ENCODE data around the gene COL8A1. TPM values are rescaled to one million over a fixed set of nuclear protein-coding genes. Genes with fewer than 3 reads are reported as not detected.
A peak's percentile ranks its signal among the peaks of the same experiment; 100 is the strongest.

COL8A1 gene
- total and polyA plus RNA-seq, 7 experiments from 2014 or later, result 0.13 to 0.24 (median 0.14) TPM; not detected in 3

- ChIA-PET POLR2A (no interaction called here), CTCF (interaction anchor here (1.4 kb wide), 1 partner anchor 870 kb away, joined by 4 read pairs; no protein-coding TSS in a partner anchor)
- intact Hi-C loops (cut with micrococcal nuclease), result loop anchor here (1.0 to 10.0 kb wide), 4 partner anchors 662 to 1648 kb away; no protein-coding TSS in a partner anchor
Measured at GRCh38 chr3:99686955-99687612, 48.7 kb downstream of the COL8A1 start.

DNA sequence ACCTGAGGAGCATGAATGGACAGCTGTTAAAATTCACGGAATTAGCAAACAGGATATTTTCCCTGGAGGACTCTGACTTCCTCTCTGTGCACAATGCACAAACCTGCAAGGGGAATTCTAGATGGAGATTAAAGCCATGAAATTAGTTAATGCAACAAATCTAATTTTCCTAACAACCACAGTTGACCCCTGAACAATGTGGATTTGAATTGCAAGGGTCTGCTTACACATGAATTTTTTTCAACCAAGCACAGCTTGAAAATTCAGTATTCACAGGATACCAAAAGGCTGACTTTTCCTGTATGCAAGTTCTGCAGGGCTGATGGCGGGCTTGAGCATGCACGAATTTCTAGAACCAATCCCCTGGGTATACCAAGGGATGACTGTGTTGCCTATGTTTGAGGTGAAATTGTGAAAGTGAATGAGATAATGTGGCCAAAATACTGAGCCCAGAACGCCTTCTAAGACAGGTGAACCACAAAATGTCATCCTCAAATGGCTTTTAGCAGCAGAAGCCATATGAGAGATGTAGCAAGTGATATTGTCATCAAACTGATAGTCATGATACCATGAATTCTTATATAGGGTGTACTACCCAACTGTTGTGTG, 52.5 kb downstream of the COL8A1 start:
- DNase-seq (no peak), ATAC-seq (no peak)
- H3K4me3 Mint-ChIP-seq, result no peak overlapping the region
- Histone ChIP-seq H3K36me3 (ENCODE audit: control insufficient read depth in 2 of 3, insufficient read depth in 3 of 3, low read length in 3 of 3) (no peaks in the 10 kb centered on the region), H3K27me3 (ENCODE audit: control insufficient read depth in 2 of 2, insufficient read depth in 2 of 2, low read length in 2 of 2) (no peaks in the 10 kb centered on the region), H3K27ac (ENCODE audit: low read depth, low read length) (no peak overlapping the region), H3K4me1 (ENCODE audit: control insufficient read depth in 2 of 2, insufficient read depth in 2 of 2, low read length in 2 of 2) (no peaks in the 10 kb centered on the region), H3K4me3 (ENCODE audit: low read length) (no peak overlapping the region), H3K9me3 (ENCODE audit: control insufficient read depth in 2 of 3, low read length in 3 of 3) (no peaks in the 10 kb centered on the region)
- intact Hi-C loops (cut with micrococcal nuclease), result no loop called here
- POLR2A ChIA-PET, result no interaction called here
- H3K27me3 Mint-ChIP-seq, result peaks cover 5 to 25% (median 10%) of the 10 kb centered on the region in 5 donors
- no peaks in the 10 kb centered on the region for H3K36me3 Mint-ChIP-seq
- no peaks in the 10 kb centered on the region for H3K4me1 Mint-ChIP-seq
- CTCF ChIA-PET, result no interaction called here
- no peak overlapping the region for H3K27ac Mint-ChIP-seq
- H3K9me3 Mint-ChIP-seq, result peaks cover 0 to 3% (median 0%) of the 10 kb centered on the region in 11 donors

More at GRCh38 chr3:99686955-99687612, 48.7 kb downstream of the COL8A1 start:
- no peak for ATAC-seq
- Histone ChIP-seq H3K9me3 (ENCODE audit: control insufficient read depth in 2 of 3, low read length in 3 of 3) (no peaks in the 10 kb centered on the region), H3K4me3 (ENCODE audit: low read length) (no peak overlapping the region), H3K36me3 (ENCODE audit: control insufficient read depth in 2 of 3, insufficient read depth in 3 of 3, low read length in 3 of 3) (no peaks in the 10 kb centered on the region), H3K27ac (ENCODE audit: low read depth, low read length) (no peak overlapping the region), H3K27me3 (ENCODE audit: control insufficient read depth in 2 of 2, insufficient read depth in 2 of 2, low read length in 2 of 2) (no peaks in the 10 kb centered on the region), H3K4me1 (ENCODE audit: control insufficient read depth in 2 of 2, insufficient read depth in 2 of 2, low read length in 2 of 2) (no peaks in the 10 kb centered on the region)
- H3K27me3 Mint-ChIP-seq, result peaks cover 4 to 20% (median 9%) of the 10 kb centered on the region in 5 donors
- H3K4me1 Mint-ChIP-seq, result no peaks in the 10 kb centered on the region
- no peak overlapping the region for H3K4me3 Mint-ChIP-seq
- H3K36me3 Mint-ChIP-seq, result no peaks in the 10 kb centered on the region
- H3K9me3 Mint-ChIP-seq, result peaks cover 0 to 3% (median 0%) of the 10 kb centered on the region in 11 donors
- no peak overlapping the region for H3K27ac Mint-ChIP-seq
- DNase-seq, result peak in 2 of 9 donors; percentile 12 to 31

- no peak overlapping the region for H3K27ac Mint-ChIP-seq
- intact Hi-C loops (cut with micrococcal nuclease), result no loop called here
- DNase-seq (no peak), ATAC-seq (no peak)
- Histone ChIP-seq H3K27me3 (ENCODE audit: control insufficient read depth in 2 of 2, insufficient read depth in 2 of 2, low read length in 2 of 2) (no peaks in the 10 kb centered on the region), H3K4me3 (ENCODE audit: low read length) (no peak overlapping the region), H3K27ac (ENCODE audit: low read depth, low read length) (no peak overlapping the region), H3K4me1 (ENCODE audit: control insufficient read depth in 2 of 2, insufficient read depth in 2 of 2, low read length in 2 of 2) (no peaks in the 10 kb centered on the region), H3K9me3 (ENCODE audit: control insufficient read depth in 2 of 3, low read length in 3 of 3) (no peaks in the 10 kb centered on the region), H3K36me3 (ENCODE audit: control insufficient read depth in 2 of 3, insufficient read depth in 3 of 3, low read length in 3 of 3) (no peaks in the 10 kb centered on the region)
- ChIA-PET POLR2A (no interaction called here), CTCF (no interaction called here)
- peaks cover 0 to 4% (median 0%) of the 10 kb centered on the region in 11 donors for H3K9me3 Mint-ChIP-seq
- H3K4me1 Mint-ChIP-seq, result no peaks in the 10 kb centered on the region
- H3K36me3 Mint-ChIP-seq, result no peaks in the 10 kb centered on the region
- peaks cover 0 to 12% (median 7%) of the 10 kb centered on the region in 5 donors for H3K27me3 Mint-ChIP-seq
- no peak overlapping the region for H3K4me3 Mint-ChIP-seq
Measured at GRCh38 chr3:99693636-99694035, 55.2 kb downstream of the COL8A1 start.

DNA sequence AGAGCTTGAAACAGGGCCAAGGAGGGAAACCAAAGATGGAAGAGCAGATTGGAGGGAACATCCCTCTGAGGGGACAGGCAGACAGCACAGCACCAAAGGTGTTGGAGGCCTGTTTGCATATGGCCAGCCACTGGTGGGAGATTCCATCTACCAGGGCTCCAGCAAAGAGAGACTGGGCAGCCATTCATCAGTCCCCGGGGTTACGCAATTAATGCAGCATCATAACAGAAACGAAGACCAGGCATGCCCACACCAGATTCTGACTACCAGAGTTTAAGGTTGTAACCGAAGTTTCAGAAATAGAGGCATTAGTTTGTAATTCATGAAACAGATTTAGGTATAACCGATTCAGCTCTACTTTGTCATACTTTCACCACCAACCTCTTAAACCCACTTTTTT, 58.1 kb downstream of the COL8A1 start:
- ATAC-seq (no peak), DNase-seq (no peak)
- Histone ChIP-seq H3K27me3 (ENCODE audit: control insufficient read depth in 2 of 2, insufficient read depth in 2 of 2, low read length in 2 of 2) (no peaks in the 10 kb centered on the region), H3K4me1 (ENCODE audit: control insufficient read depth in 2 of 2, insufficient read depth in 2 of 2, low read length in 2 of 2) (no peaks in the 10 kb centered on the region), H3K9me3 (ENCODE audit: control insufficient read depth in 2 of 3, low read length in 3 of 3) (no peaks in the 10 kb centered on the region), H3K4me3 (ENCODE audit: low read length) (no peak overlapping the region), H3K27ac (ENCODE audit: low read depth, low read length) (no peak overlapping the region), H3K36me3 (ENCODE audit: control insufficient read depth in 2 of 3, insufficient read depth in 3 of 3, low read length in 3 of 3) (no peaks in the 10 kb centered on the region)
- Mint-ChIP-seq H3K9me3 (peaks cover 0 to 6% (median 0%) of the 10 kb centered on the region in 11 donors), H3K27ac (no peak overlapping the region), H3K27me3 (peaks cover 0 to 27% (median 7%) of the 10 kb centered on the region in 5 donors), H3K4me1 (no peaks in the 10 kb centered on the region), H3K4me3 (no peak overlapping the region), H3K36me3 (no peaks in the 10 kb centered on the region)
- intact Hi-C loops (cut with micrococcal nuclease), result no loop called here
- CTCF ChIA-PET, result no interaction called here
- POLR2A ChIA-PET, result no interaction called here

DNA sequence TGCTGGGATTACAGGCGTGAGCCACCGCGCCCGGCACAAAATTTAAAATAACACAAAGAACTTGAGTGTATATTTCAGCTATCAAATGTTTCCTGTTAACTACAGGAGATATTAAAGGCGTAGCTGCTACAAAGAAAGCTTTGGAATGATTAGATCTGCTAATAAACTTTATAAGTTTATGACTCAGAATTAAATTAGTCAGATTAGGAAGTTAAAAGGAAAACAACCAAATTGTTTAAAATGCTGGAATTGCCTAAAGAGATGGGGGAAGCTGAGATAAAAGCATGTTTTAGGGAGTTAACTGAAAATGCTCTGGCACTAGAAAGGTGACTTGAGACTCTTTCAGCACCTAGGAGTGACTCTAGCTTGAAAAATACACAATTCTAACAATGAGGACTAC, 58.9 kb downstream of the COL8A1 start:
- no peak overlapping the region for H3K4me3 Mint-ChIP-seq
- no peaks in the 10 kb centered on the region for H3K36me3 ChIP-seq (ENCODE audit: control insufficient read depth in 2 of 3, insufficient read depth in 3 of 3, low read length in 3 of 3)
- H3K27me3 ChIP-seq (ENCODE audit: control insufficient read depth in 2 of 2, insufficient read depth in 2 of 2, low read length in 2 of 2), result no peaks in the 10 kb centered on the region
- no peaks in the 10 kb centered on the region for H3K36me3 Mint-ChIP-seq
- ATAC-seq, result no peak
- DNase-seq, result no peak
- peaks cover 0 to 23% (median 7%) of the 10 kb centered on the region in 5 donors for H3K27me3 Mint-ChIP-seq
- intact Hi-C loops (cut with micrococcal nuclease), result no loop called here
- H3K27ac ChIP-seq (ENCODE audit: low read depth, low read length), result no peak overlapping the region
- no peaks in the 10 kb centered on the region for H3K4me1 Mint-ChIP-seq
- CTCF ChIA-PET, result interaction anchor here (0.5 kb wide), 1 partner anchor 1606 kb away, joined by 3 read pairs; no protein-coding TSS in a partner anchor
- no peaks in the 10 kb centered on the region for H3K4me1 ChIP-seq (ENCODE audit: control insufficient read depth in 2 of 2, insufficient read depth in 2 of 2, low read length in 2 of 2)
- no peaks in the 10 kb centered on the region for H3K9me3 ChIP-seq (ENCODE audit: control insufficient read depth in 2 of 3, low read length in 3 of 3)
- H3K27ac Mint-ChIP-seq, result no peak overlapping the region
- H3K4me3 ChIP-seq (ENCODE audit: low read length), result no peak overlapping the region
- peaks cover 0 to 4% (median 0%) of the 10 kb centered on the region in 11 donors for H3K9me3 Mint-ChIP-seq
- POLR2A ChIA-PET, result no interaction called here

DNA sequence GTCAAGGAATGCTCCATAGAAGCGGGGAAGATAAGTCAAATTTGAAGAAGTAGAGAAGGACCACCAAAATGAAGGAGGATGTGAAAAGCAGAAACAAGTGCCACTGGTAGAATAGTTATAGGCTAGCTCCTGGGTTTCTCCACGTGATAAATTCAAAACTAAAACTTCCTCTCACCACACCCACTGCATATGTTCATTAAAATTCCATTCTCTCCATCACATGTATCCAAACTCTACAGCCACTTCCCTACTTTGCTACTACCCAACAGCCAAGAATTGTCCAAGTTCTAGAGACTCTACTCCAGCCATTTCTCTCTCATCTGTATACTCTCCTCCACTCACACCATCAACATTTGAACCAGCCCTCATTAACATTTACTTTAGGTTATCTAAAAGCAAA, 60.5 kb downstream of the COL8A1 start:
- ATAC-seq (no peak), DNase-seq (no peak)
- H3K27ac Mint-ChIP-seq, result no peak overlapping the region
- H3K4me1 Mint-ChIP-seq, result no peaks in the 10 kb centered on the region
- H3K4me3 ChIP-seq (ENCODE audit: low read length), result no peak overlapping the region
- intact Hi-C loops (cut with micrococcal nuclease), result no loop called here
- no peak overlapping the region for H3K4me3 Mint-ChIP-seq
- peaks cover 0 to 23% (median 7%) of the 10 kb centered on the region in 5 donors for H3K27me3 Mint-ChIP-seq
- ChIA-PET CTCF (no interaction called here), POLR2A (no interaction called here)
- no peak overlapping the region for H3K27ac ChIP-seq (ENCODE audit: low read depth, low read length)
- H3K36me3 ChIP-seq (ENCODE audit: control insufficient read depth in 2 of 3, insufficient read depth in 3 of 3, low read length in 3 of 3), result no peaks in the 10 kb centered on the region
- H3K4me1 ChIP-seq (ENCODE audit: control insufficient read depth in 2 of 2, insufficient read depth in 2 of 2, low read length in 2 of 2), result no peaks in the 10 kb centered on the region
- H3K36me3 Mint-ChIP-seq, result no peaks in the 10 kb centered on the region
- H3K9me3 Mint-ChIP-seq, result peaks cover 0 to 4% (median 0%) of the 10 kb centered on the region in 11 donors
- H3K27me3 ChIP-seq (ENCODE audit: control insufficient read depth in 2 of 2, insufficient read depth in 2 of 2, low read length in 2 of 2), result no peaks in the 10 kb centered on the region
- no peaks in the 10 kb centered on the region for H3K9me3 ChIP-seq (ENCODE audit: control insufficient read depth in 2 of 3, low read length in 3 of 3)

DNA sequence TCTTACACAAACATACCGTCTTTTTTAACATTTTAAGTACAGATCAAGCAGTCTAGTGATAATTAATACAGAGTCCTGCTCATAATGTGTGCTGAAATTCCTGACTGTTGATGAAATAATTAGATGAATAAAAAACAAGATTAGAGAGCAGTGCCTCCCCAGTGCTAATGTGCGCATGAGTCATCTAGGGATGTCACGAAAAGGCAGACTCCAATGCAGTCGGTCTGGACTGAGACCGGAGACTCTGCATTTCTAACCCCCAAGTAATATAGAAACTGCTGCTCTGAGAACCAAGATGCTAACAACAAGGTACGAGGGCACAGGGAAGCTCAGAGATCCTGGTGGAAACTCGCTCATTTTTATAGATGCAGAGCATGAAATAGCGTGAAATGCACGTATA, 61.4 kb downstream of the COL8A1 start:
- ChIA-PET POLR2A (no interaction called here), CTCF (no interaction called here)
- H3K36me3 ChIP-seq (ENCODE audit: control insufficient read depth in 2 of 3, insufficient read depth in 3 of 3, low read length in 3 of 3), result no peaks in the 10 kb centered on the region
- Mint-ChIP-seq H3K27me3 (peaks cover 0 to 23% (median 7%) of the 10 kb centered on the region in 5 donors), H3K36me3 (no peaks in the 10 kb centered on the region), H3K4me3 (no peak overlapping the region), H3K27ac (no peak overlapping the region), H3K9me3 (peaks cover 0 to 4% (median 0%) of the 10 kb centered on the region in 11 donors), H3K4me1 (no peaks in the 10 kb centered on the region)
- intact Hi-C loops (cut with micrococcal nuclease), result no loop called here
- no peak overlapping the region for H3K4me3 ChIP-seq (ENCODE audit: low read length)
- ATAC-seq, result no peak
- no peak for DNase-seq
- H3K4me1 ChIP-seq (ENCODE audit: control insufficient read depth in 2 of 2, insufficient read depth in 2 of 2, low read length in 2 of 2), result no peaks in the 10 kb centered on the region
- no peaks in the 10 kb centered on the region for H3K9me3 ChIP-seq (ENCODE audit: control insufficient read depth in 2 of 3, low read length in 3 of 3)
- H3K27ac ChIP-seq (ENCODE audit: low read depth, low read length), result no peak overlapping the region
- H3K27me3 ChIP-seq (ENCODE audit: control insufficient read depth in 2 of 2, insufficient read depth in 2 of 2, low read length in 2 of 2), result no peaks in the 10 kb centered on the region
